GM19455 (cell line): Measurements from ENCODE around the gene TPP2.

ENCODE experiments used
- ATAC-seq: cut with Tn5 transposase; IDR thresholded peaks from one replicate; pipeline ENCODE4 v1.9.1; 2021; ENCODE audit not compliant: unreplicated experiment

The TPP2 gene

DNA sequence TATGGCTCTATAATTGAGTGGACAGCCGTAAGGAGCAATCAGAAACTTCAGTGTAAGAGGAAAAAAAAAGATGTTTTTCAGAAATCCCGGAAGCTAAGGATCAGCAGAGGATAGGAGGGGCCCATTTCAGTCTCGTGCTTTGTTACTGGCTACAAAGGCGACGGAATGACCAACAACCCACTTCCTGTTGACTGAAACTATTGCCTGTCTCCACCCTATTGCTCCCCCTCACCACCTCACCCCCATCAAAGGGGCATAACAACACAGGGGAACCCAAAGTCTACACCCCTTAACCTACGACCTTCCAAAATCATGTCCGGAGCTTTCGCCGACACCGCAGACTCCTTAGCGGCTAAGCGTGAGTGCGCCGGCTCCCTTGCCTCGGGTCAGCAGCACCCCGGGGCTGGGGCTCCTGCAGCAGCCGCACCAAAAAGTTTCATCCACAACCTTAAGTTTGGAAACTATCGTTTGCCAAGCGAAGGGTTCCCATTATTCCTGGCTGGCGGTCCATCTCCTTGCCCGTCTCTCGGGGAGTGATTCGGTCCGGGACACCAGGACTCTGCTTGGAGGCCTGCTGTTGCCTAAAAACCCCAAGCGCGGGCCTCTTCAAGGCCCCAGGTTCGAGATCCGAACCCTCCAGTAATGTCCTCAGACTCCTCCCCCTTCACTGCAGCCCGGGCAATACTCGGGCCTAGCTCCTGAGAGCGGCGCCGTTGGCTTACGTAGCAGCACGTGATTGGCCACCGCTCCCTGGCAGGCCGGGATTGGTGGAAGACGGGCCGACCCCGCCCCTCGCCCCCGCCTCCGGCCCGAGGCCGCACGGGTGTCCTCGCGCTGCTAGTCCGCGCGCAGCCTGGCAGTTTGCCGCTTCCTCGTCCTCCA lies at the start of gene TPP2:
Gene TPP2 (plus strand): TSS at position 840 of the 882 bp plus-strand sequence. CDS start 53 bp downstream, outside the sequence.
- ATAC-seq: peak; percentile 78

DNA sequence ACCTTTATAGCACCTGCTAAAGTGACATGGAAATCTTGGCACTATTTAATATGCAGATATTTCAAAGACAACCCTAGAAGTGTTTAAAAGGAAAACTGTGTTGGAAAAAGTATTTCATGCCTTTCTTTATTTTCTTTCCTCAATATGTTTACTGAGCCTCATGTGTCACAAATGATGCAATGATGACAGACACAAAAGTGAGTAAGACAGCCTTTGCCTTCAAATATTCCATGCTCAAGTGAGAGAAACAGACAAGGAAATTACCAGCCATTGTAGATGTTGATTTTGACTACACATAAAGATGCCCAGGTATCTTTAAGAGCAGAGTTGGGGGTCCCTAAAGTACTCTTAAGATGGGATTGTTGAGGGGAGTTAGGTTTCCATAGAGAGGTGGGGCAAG lies 48.0 kb upstream of the TPP2 start:
- ATAC-seq: no peak

DNA sequence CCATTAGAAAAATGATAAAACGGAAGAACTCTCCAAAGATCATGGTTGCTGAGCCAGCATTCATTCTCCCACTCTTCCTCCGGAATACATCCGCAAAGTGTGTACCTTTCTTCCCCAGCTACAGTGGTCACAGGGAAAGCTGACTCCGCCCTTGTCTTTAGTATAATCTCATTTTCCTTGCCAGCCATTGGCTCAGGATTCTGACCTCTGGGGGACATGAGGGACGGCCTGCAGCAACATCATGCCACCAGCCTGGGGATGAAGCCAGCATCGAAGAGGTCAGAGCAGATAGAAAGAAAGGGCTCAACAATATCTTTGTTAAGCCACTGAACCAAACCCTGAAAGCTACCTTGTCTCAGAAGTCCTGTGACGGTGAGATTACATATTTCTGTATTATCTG lies 46.3 kb upstream of the TPP2 start:
- no peak for ATAC-seq

DNA sequence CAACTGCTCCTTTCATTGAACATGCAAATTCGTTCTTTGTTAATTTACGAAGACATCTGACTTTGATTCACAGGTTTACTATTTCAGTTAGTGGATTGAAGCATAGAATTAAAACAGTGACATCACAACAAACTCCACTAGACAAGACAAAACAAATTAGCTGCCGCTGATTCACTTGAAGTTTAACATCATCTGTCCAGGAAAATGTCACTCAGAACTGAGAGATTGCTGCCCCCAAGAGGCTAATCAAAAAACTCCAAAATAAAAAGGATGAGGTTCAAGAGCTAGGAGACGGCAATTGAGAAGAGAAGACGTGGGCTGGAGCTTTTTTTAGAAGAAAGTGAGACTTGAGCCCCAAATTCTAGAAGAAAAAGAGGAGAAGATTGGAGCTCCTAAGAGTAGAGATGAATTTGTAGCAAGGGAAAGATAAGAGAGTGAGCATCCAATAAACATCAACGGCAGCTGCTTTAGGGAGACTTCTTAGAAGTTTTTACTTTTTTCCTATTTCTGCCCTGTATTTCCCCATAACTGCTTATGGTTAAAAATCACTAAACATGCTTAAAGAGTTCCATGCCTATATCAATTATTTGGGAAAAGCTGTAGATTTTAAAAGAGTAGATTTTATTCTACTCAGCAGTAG lies 40.8 kb upstream of the TPP2 start:
- ATAC-seq: peak; percentile 72

GRCh38 chr13:102556806-102557205 lies 40.0 kb upstream of the TPP2 start:
- ATAC-seq: no peak

DNA sequence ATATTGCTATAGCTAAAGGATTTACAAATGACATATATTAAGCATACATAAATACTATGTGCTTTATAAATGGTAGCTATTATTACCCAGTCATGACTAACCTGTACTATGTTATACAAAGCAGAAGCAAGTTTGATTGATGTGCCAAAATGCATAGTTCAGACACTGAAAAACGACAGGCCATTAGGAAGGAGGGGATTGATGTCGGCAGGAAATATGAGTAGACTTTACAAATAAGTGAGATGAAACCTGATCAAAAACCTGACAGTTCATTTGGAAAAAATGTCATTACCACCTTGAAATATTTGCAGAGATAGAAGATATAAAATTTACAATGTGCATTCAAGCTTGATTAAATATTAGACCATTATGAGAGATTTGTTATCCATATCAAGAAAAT lies 38.8 kb upstream of the TPP2 start:
- ATAC-seq: no peak

DNA sequence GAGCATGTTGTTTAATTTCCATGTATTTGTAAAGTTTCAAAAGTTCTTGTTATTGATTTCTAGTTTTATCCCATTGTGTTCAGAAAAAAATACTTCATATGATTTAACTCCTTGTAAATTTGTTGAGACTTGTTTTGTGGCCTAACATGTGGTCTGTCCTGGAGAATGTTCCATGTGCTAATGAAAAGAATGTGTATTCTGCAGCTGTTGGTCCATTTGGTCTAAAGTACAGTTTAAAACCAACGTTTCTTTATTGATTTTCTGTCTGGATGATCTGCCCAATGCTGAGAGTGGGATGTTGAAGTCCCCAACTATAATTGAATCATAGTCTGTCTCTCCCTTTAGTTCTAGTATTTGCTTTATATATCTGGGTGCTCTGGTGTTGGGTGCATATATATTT lies 34.9 kb upstream of the TPP2 start:
- no peak for ATAC-seq

- no peak for ATAC-seq
These were observed 33.5 kb upstream of the TPP2 start for GRCh38 chr13:102563267-102563666.

DNA sequence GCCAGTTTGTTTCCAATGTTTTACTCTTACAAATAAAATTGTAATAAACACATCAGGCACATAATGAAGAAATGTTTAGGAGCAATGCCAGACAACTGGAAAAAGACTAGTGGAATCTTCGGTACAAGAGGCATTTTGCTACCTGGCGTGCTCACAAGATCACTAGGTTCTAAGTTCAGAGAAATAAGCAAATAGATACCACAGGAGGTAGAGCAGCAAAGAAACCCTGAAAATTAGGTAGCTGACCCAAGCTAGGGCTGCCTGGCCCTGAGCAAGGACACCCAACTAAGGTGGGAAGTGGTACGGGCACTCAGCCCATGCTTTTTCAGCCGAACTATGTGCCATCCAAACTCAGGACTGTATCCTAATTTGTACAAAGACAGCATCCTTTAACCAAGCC lies 32.2 kb upstream of the TPP2 start:
- ATAC-seq: no peak

DNA sequence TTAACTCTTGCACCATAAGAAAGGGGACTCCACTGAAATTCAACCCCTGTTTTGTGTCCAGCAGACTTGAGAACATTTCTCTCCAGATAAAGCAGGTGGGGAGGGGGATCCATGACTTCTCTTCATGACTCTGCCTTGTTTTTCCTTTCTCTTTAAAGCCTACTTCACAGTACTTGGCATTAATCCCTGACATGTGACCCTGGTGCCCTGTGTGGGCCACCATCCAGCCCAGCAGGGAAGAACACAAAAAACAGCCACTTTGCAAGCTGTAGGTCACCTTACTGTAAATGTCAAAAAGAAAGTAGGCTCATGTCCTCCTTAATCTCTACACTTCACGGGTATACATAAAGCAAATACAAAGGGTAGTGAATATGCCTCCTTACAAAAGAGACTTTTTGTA lies 30.3 kb upstream of the TPP2 start:
- ATAC-seq: no peak

GRCh38 chr13:102567857-102568256 lies 28.9 kb upstream of the TPP2 start:
- ATAC-seq: no peak

GRCh38 chr13:102569488-102569887 lies 27.3 kb upstream of the TPP2 start:
- no peak for ATAC-seq

DNA sequence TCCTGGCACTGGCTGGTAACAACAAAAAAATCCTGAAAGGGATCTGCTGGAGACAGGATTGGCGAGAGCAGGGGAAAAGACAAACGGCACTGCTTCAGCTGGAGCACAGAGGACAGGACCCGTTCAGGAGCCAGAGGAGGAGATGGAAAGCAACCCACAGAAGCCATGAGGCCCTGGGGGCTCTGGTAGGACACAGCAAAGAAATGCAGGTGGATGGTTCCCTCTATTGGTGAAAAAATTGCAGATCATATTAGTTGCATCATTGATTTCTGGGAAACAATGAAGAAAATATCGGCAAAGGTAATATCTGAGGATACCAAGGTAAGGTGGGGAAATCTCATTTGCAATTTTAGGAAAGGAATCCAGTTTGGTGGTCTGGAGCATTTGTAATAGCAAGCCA lies 25.7 kb upstream of the TPP2 start:
- ATAC-seq: no peak

GRCh38 chr13:102572323-102572722 lies 24.5 kb upstream of the TPP2 start:
- ATAC-seq: no peak

GRCh38 chr13:102580552-102581169 lies 16.1 kb upstream of the TPP2 start:
- peak; percentile 73 for ATAC-seq

DNA sequence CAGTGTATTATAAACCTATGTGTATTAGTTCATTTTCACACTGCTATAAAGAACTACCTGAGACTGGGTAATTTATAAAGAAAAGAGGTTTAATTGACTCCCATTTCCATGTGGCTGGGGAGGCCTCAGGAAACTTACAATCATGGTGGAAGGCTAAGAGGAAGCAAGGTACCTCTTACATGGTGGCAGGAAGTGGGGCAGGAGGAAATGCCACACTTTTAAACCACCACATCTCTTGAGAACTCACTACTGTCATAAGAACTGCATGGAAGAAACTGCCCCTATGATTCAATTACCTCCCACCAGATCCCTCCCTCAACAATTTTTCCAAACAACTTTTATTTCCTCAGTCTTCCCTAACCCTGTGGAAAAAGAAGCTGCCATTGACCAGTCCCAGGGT lies 14.5 kb upstream of the TPP2 start:
- no peak for ATAC-seq

DNA sequence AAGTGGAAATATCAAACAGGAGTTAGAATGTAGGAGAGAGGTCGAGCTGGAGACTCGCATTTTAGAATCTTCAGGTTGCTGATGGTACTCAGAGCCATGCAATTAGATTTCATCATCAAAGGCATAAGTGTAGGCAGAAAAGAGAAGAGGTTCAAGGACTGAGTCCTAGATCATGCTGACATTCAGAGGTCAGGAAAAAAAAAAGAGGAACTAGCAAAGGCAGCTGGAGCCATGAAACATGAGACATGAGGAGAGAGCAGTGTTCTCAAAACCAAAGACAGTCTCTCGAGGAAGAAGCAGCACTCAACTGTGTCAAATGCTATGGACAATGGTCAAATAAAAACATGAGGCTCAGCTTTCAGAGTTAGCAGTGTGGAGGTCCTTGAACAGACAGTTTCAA lies 12.4 kb upstream of the TPP2 start:
- peak; percentile 56 for ATAC-seq

- ATAC-seq: no peak
These were observed 10.2 kb upstream of the TPP2 start for GRCh38 chr13:102586615-102587014.

DNA sequence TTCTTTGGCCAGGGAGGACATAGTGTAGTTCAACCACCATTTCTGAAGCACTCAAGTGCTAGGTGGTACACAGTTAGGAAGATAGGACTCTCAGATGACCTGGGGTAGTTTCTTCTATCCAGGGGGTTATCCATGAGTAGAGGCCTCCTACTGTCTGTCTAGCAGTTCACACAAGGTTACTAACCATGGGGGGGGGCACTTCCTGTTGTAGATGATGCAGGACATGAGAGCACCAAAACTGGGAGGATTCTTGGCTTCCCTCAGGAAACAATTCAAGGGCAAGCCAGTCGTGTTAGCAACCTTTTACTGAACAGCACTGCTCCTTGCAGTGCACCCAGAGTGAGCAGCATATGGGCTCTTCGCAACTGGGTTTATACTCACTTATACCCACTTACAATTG lies 8.9 kb upstream of the TPP2 start:
- ATAC-seq: no peak

DNA sequence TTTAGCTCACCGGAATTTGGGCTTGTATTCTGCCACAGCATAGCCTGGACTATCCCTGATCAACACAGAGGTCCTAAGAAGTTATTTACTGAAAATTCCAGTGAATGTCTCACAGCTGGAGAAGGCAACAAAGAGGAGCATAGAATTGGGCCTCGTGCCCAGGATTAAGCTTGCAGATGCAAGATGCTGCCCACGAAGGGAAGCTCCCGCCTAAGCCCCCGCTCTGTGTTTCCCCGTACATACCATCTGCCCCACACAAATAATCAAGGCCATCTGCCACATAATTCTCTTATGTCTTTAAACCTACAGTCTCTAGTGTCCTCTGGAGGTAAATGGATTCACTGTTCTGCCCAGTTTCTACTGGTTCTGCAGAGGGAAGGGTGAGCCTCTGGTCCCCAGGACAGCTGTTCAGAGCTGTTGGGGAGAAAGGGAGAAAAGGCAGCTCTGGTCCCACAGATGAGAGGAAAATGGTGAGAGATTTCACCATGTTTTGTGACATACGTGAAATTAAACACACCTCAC lies 7.4 kb upstream of the TPP2 start:
- ATAC-seq: no peak

- peak; percentile 37 for ATAC-seq
These were observed 4.6 kb upstream of the TPP2 start for GRCh38 chr13:102591988-102592781.
